CD4-positive, CD25-positive, alpha-beta regulatory T cell (primary cell): ENCODE results near the gene CD99L2. TPM values are rescaled to one million over a fixed set of nuclear protein-coding genes. Genes with fewer than 3 reads are reported as not detected.

Experiments used
- ATAC-seq, 2 donors: fragments of 150-1000 bp; cut with Tn5 transposase; one replicate each; pipeline ENCODE4 v1.10.0; 2021; ENCODE audit warnings: low read depth in 2 of 2, moderate number of reproducible peaks in 2 of 2, moderate library complexity in 1 of 2
- DNase-seq, 3 donors: peaks; one replicate each; pipeline versions ENCODE4 v3.0.0 to v3.0.0-alpha.2; 2012 to 2022; ENCODE audit warnings: mixed read lengths in 1 of 3
- H3K27ac ChIP-seq: one replicate; pipeline ENCODE4 v1.7.0; 2013; ENCODE audit warnings: mild to moderate bottlenecking, low read length; ENCODE audit not compliant: insufficient read depth, poor library complexity, severe bottlenecking
- H3K27me3 ChIP-seq: one replicate; pipeline ENCODE4 v1.7.0; 2013; ENCODE audit warnings: low read length; ENCODE audit not compliant: control insufficient read depth, insufficient read depth
- H3K36me3 ChIP-seq: one replicate; pipeline ENCODE4 v1.7.0; 2013; ENCODE audit warnings: mild to moderate bottlenecking, low read length, moderate library complexity; ENCODE audit not compliant: control insufficient read depth, insufficient read depth
- H3K4me1 ChIP-seq: 2 replicates; pipeline ENCODE4 v1.7.0; 2013; ENCODE audit warnings: mild to moderate bottlenecking, low read length; ENCODE audit not compliant: insufficient read depth, control insufficient read depth, poor library complexity, severe bottlenecking
- H3K4me3 ChIP-seq: one replicate; pipeline ENCODE4 v1.7.0; 2013; ENCODE audit warnings: low read depth, mild to moderate bottlenecking, low read length, moderate library complexity
- H3K9me3 ChIP-seq, 2 experiments: 1 replicate in 1 of 2; 2 replicates in 1 of 2; pipeline ENCODE4 v1.7.0; 2013; ENCODE audit warnings: low read length in 2 of 2, mild to moderate bottlenecking in 1 of 2, moderate library complexity in 1 of 2; ENCODE audit not compliant: control insufficient read depth in 2 of 2
- H3K27ac Mint-ChIP-seq, 3 donors: one replicate each; pipeline ENCODE4 v1.8.0; 2020 to 2022; ENCODE audit warnings: mild to moderate bottlenecking in 3 of 3, mixed read lengths in 3 of 3, moderate library complexity in 2 of 3
- H3K27me3 Mint-ChIP-seq: one replicate; pipeline ENCODE4 v1.8.0; 2022; ENCODE audit warnings: mild to moderate bottlenecking, mixed read lengths
- H3K36me3 Mint-ChIP-seq: one replicate; pipeline ENCODE4 v1.8.0; 2020; ENCODE audit warnings: mixed read lengths
- H3K4me1 Mint-ChIP-seq, 4 donors: one replicate each; pipeline ENCODE4 v1.8.0; 2020 to 2022; ENCODE audit warnings: mixed read lengths in 4 of 4, mild to moderate bottlenecking in 1 of 4
- H3K4me3 Mint-ChIP-seq, 4 donors: one replicate each; pipeline ENCODE4 v1.8.0; 2020 to 2022; ENCODE audit warnings: mild to moderate bottlenecking in 4 of 4, mixed read lengths in 4 of 4, moderate library complexity in 3 of 4
- H3K9me3 Mint-ChIP-seq, 7 donors: one replicate each; pipeline ENCODE4 v1.8.0; 2020 to 2022; ENCODE audit warnings: mixed read lengths in 7 of 7, mild to moderate bottlenecking in 3 of 7, moderate library complexity in 2 of 7
- polyA plus RNA-seq, 4 donors: library from polyadenylated mRNA; unstranded; fragments of 300-500 nt; fragmentation: Illumina TruSeq; gene quantifications; one replicate each; pipeline ENCODE4 v1.2.3, GENCODE V29; 2021
- total RNA-seq: library from RNA; stranded (reverse); gene quantifications from one replicate; pipeline ENCODE4 v1.2.3, GENCODE V29; 2022

CD99L2 gene
- total and polyA plus RNA-seq, 5 donors from 2014 or later = 14.3 to 18.6 (median 14.7) TPM

DNA sequence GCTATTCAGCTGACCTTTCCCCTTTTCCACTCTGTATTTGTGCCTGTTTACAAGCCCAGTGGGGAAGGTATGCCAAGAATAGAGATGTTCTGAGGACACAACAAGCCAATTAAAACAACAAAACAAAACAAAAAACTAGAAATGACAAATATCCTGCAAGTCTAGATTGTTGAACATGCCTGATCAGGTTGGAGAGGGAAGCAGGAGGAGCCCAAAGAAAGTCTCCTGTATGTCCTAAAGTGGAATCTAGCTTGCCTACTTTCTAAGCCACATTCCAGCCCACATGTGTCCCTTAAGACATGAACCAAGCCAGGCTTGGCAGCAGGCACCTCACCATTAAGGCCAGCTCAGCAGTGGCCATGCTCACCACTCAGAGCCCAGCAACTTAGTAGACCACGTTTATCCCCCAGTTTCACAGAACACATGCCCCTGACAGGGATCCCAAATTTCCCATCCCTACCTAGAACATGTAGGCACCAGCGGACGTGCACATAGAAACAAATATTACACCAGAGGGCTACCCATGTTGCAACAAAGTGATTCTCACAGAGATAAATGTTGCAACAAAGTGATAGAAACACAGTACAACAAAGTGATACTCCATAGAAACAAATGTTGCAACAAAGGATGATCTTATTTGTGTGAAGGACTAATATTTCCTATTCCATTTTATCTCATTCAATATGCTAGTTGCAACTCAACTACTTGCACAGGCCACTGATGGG is 48.3 kb downstream of the CD99L2 start:
- DNase-seq (no peak), ATAC-seq (no peak)
- H3K27ac Mint-ChIP-seq = peak overlapping the region in 1 of 3 donors; percentile 75
- H3K4me3 Mint-ChIP-seq = no peak overlapping the region
- no peaks in the 10 kb centered on the region for H3K27me3 Mint-ChIP-seq
- Histone ChIP-seq H3K27ac (no peak overlapping the region), H3K4me1 (no peaks in the 10 kb centered on the region), H3K9me3 (no peaks in the 10 kb centered on the region), H3K27me3 (no peaks in the 10 kb centered on the region), H3K36me3 (peaks cover 3% of the 10 kb centered on the region), H3K4me3 (no peak overlapping the region)
- peaks cover 0 to 11% (median 4%) of the 10 kb centered on the region in 4 donors for H3K4me1 Mint-ChIP-seq
- H3K9me3 Mint-ChIP-seq = peaks cover 0 to 1% (median 0%) of the 10 kb centered on the region in 7 donors
- peaks cover 20% of the 10 kb centered on the region for H3K36me3 Mint-ChIP-seq

DNA sequence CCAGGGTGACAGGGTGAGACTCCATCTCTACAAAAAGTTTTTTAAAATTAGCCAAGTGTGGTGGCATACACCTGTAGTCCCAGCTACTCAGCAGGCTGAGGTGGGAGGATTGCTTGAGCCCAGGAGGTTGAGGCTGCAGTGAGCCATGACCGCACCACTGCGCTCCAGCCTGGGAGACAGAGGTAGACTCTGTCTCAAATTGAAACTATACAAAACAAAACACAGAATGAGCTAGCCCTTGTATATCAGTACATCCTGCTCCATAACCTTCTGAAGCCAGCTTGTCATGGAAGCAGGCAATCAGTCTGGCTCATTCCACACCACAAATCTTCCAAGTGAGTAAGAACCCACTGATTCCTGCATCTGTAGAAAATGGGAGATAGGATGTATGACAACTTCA is 49.0 kb downstream of the CD99L2 start:
- ATAC-seq (no peak), DNase-seq (no peak)
- H3K4me1 Mint-ChIP-seq = peaks cover 0 to 11% (median 4%) of the 10 kb centered on the region in 4 donors
- no peak overlapping the region for H3K27ac Mint-ChIP-seq
- no peak overlapping the region for H3K4me3 Mint-ChIP-seq
- H3K27me3 Mint-ChIP-seq = no peaks in the 10 kb centered on the region
- no peak overlapping the region for H3K4me3 ChIP-seq
- H3K27me3 ChIP-seq = no peaks in the 10 kb centered on the region
- peaks cover 3% of the 10 kb centered on the region for H3K36me3 ChIP-seq
- H3K36me3 Mint-ChIP-seq = peaks cover 16% of the 10 kb centered on the region
- H3K9me3 Mint-ChIP-seq = peaks cover 0 to 1% (median 0%) of the 10 kb centered on the region in 7 donors
- no peak overlapping the region for H3K27ac ChIP-seq
- H3K9me3 ChIP-seq = no peaks in the 10 kb centered on the region
- no peaks in the 10 kb centered on the region for H3K4me1 ChIP-seq

DNA sequence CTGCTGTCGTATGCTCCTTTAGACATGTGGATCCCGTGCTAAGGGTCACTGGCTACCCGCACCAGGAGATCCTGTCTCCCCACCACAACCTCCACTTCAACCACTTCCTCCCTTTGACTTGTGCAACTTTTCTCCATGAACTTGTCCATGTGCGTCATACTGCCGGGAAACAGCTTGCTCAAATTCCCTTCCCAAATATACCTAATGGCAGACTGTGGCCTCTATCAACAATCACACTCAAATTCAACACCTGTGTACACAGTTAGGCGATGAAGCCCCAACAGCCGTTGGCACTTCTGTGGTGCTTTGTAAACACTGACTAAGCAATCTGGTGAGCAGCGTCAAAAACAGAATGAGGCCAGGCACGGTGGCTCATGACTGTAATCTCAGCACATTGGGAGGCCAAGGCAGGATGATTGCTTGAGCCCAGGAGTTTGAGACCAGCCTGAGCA is 49.5 kb downstream of the CD99L2 start:
- Histone ChIP-seq H3K4me1 (no peaks in the 10 kb centered on the region), H3K4me3 (no peak overlapping the region), H3K36me3 (peaks cover 3% of the 10 kb centered on the region), H3K27ac (no peak overlapping the region), H3K27me3 (no peaks in the 10 kb centered on the region), H3K9me3 (no peaks in the 10 kb centered on the region)
- Mint-ChIP-seq H3K9me3 (peaks cover 0 to 1% (median 0%) of the 10 kb centered on the region in 7 donors), H3K36me3 (peaks cover 13% of the 10 kb centered on the region), H3K27ac (no peak overlapping the region), H3K27me3 (no peaks in the 10 kb centered on the region), H3K4me1 (peaks cover 0 to 11% (median 4%) of the 10 kb centered on the region in 4 donors), H3K4me3 (no peak overlapping the region)
- DNase-seq (no peak), ATAC-seq (no peak)

DNA sequence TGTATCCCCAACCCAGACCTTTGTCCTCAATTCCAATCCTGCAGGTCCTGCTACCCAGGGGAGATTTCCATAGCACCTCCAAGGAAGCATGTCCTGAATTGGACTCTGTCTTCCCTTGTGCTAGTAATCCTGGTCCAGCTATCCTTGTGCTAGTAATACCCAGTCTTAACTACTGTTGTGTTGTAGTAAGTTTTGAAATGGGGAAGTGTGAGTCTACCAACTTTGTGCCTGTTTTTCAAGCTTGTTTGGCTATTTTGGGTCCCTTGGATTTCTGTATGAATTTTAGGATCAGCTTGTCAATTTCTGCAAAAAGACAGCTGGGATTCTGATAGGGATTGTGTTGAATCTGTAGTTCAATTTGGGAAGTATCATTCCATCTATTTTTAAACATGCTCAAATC is 51.4 kb downstream of the CD99L2 start:
- no peaks in the 10 kb centered on the region for H3K9me3 ChIP-seq
- peaks cover 8% of the 10 kb centered on the region for H3K36me3 Mint-ChIP-seq
- no peak overlapping the region for H3K4me3 ChIP-seq
- H3K4me1 ChIP-seq = no peaks in the 10 kb centered on the region
- H3K9me3 Mint-ChIP-seq = peaks cover 0 to 1% (median 0%) of the 10 kb centered on the region in 7 donors
- H3K27me3 ChIP-seq = no peaks in the 10 kb centered on the region
- H3K27ac Mint-ChIP-seq = no peak overlapping the region
- peaks cover 0 to 11% (median 4%) of the 10 kb centered on the region in 4 donors for H3K4me1 Mint-ChIP-seq
- DNase-seq (no peak), ATAC-seq (no peak)
- no peaks in the 10 kb centered on the region for H3K27me3 Mint-ChIP-seq
- peaks cover 3% of the 10 kb centered on the region for H3K36me3 ChIP-seq
- H3K4me3 Mint-ChIP-seq = no peak overlapping the region
- no peak overlapping the region for H3K27ac ChIP-seq

DNA sequence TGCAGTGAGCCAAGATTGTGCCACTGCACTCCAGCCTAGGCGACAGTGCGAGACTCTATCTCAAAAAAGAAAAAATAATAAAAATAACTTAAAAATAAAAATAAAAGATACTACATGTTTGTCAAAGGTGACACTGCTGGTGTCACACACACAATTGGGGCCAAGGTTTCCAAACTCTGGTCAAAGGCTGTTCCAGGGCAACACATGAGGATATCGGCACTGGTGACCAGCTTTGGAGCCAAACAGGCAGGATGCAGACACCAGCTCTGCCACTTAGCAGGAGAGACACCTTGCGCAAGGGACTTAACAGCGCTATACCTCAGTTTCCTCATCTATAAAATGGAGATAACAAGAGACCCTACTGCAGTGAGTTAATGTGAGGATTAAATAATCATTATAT is 52.3 kb downstream of the CD99L2 start:
- DNase-seq (no peak), ATAC-seq (no peak)
- H3K36me3 Mint-ChIP-seq = peaks cover 3% of the 10 kb centered on the region
- no peaks in the 10 kb centered on the region for H3K9me3 Mint-ChIP-seq
- no peaks in the 10 kb centered on the region for H3K27me3 ChIP-seq
- H3K9me3 ChIP-seq = no peaks in the 10 kb centered on the region
- no peaks in the 10 kb centered on the region for H3K27me3 Mint-ChIP-seq
- no peak overlapping the region for H3K4me3 Mint-ChIP-seq
- no peaks in the 10 kb centered on the region for H3K36me3 ChIP-seq
- H3K4me1 Mint-ChIP-seq = peaks cover 0 to 11% (median 4%) of the 10 kb centered on the region in 4 donors
- no peak overlapping the region for H3K4me3 ChIP-seq
- H3K27ac Mint-ChIP-seq = no peak overlapping the region
- no peak overlapping the region for H3K27ac ChIP-seq
- H3K4me1 ChIP-seq = no peaks in the 10 kb centered on the region

DNA sequence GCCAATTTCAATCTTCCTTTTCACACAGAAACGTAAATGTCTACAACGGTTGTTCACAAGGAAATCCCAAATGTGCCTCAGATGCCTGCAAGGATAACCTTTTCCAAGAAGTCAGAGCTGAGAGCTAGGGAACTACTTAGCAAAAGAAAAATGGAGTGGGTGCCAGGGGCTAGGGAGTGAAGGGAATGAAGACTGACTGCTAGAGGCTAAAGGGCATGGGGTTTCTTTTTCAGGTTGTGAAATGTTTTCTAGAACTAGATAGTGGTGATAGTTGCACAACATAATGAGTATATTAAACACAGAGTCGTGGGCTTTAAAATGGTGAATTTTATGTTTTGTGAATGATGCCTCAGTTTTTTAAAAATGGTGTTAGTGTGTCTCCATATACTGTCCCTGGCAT is 53.4 kb downstream of the CD99L2 start:
- no peak overlapping the region for H3K4me3 ChIP-seq
- H3K36me3 ChIP-seq = no peaks in the 10 kb centered on the region
- Mint-ChIP-seq H3K9me3 (no peaks in the 10 kb centered on the region), H3K4me3 (no peak overlapping the region), H3K4me1 (peaks cover 0 to 11% (median 5%) of the 10 kb centered on the region in 4 donors), H3K27me3 (no peaks in the 10 kb centered on the region), H3K36me3 (peaks cover 3% of the 10 kb centered on the region), H3K27ac (no peak overlapping the region)
- ATAC-seq (no peak), DNase-seq (no peak)
- no peaks in the 10 kb centered on the region for H3K4me1 ChIP-seq
- H3K27ac ChIP-seq = no peak overlapping the region
- H3K9me3 ChIP-seq = no peaks in the 10 kb centered on the region
- H3K27me3 ChIP-seq = no peaks in the 10 kb centered on the region

DNA sequence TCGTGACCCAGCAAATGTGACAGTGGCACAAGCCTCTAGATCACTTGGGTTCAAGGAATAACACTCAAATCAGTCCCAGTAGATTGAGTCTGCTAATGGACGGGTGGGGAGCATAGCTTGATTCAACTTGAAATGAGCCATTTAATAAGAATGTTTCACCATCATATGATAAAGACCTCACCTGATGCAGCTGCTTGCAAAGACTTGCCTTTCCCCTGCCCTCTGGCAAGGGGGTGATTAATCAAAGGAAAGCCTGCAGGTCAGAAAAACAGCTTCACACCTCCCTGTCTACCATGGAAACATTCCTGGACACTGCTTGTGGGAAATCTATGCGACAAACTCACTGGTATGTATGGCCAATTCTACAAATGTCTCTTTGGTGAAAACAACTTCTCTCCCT is 54.5 kb downstream of the CD99L2 start:
- Mint-ChIP-seq H3K4me1 (peaks cover 0 to 10% (median 6%) of the 10 kb centered on the region in 4 donors), H3K27ac (no peak overlapping the region), H3K4me3 (no peak overlapping the region), H3K27me3 (no peaks in the 10 kb centered on the region), H3K9me3 (no peaks in the 10 kb centered on the region), H3K36me3 (peaks cover 3% of the 10 kb centered on the region)
- Histone ChIP-seq H3K36me3 (no peaks in the 10 kb centered on the region), H3K27me3 (no peaks in the 10 kb centered on the region), H3K9me3 (no peaks in the 10 kb centered on the region), H3K4me3 (no peak overlapping the region), H3K4me1 (no peaks in the 10 kb centered on the region), H3K27ac (no peak overlapping the region)
- ATAC-seq (no peak), DNase-seq (no peak)

DNA sequence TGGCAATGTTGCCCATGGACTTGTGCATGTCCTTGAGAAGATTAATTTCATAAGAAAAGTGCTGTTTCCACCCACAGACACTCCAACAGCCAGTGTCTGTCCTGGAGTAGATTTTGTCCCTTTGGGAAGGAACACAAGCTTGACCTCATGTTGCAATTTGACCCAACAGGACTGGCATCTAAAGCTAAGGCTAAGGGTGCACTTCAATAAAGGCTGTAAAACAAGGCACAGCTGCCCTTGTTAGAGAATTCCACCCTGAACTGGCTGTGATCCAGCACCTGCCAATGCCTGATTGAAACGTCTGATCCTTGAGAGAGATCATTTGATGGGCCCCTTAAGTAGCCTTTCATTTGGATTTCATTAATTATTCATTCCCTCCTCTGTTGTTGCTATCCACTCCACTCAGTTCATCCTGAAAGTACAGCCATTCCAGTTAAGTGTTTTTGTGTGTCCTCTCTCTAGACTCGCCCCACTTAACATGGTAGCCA is 56.2 kb downstream of the CD99L2 start:
- Mint-ChIP-seq H3K36me3 (peaks cover 3% of the 10 kb centered on the region), H3K4me3 (no peak overlapping the region)
- ATAC-seq = no peak

More for the DNA sequence above, 56.2 kb downstream of the CD99L2 start:
- H3K9me3 Mint-ChIP-seq = no peaks in the 10 kb centered on the region
- Histone ChIP-seq H3K4me1 (no peaks in the 10 kb centered on the region), H3K4me3 (no peak overlapping the region), H3K9me3 (no peaks in the 10 kb centered on the region), H3K36me3 (no peaks in the 10 kb centered on the region), H3K27ac (no peak overlapping the region), H3K27me3 (no peaks in the 10 kb centered on the region)
- H3K4me1 Mint-ChIP-seq = peaks cover 0 to 8% (median under 1%) of the 10 kb centered on the region in 4 donors
- H3K27ac Mint-ChIP-seq = peak overlapping the region in 1 of 3 donors; percentile 32
- H3K27me3 Mint-ChIP-seq = no peaks in the 10 kb centered on the region
- DNase-seq = no peak
